Urinary bladder (tissue), 4 donors: Measurements from ENCODE around the gene TNRC6C. TPM values are rescaled to one million over a fixed set of nuclear protein-coding genes. Genes with fewer than 3 reads are reported as not detected.
"Not testable (repeated sequence)": the region's sequence is repeated elsewhere in the genome, so short reads cannot be mapped to it uniquely, and the experiment has no call there.

Source experiments
- DNase-seq: peaks from one replicate; pipeline ENCODE4 v3.0.0-alpha.2; 2015; ENCODE audit errors: extremely low spot score
- H3K27ac ChIP-seq: one replicate; pipeline ENCODE4 v1.5.1; 2013; ENCODE audit warnings: low read depth, mild to moderate bottlenecking, moderate library complexity
- H3K36me3 ChIP-seq: one replicate; pipeline ENCODE4 v1.6.1; 2013; ENCODE audit warnings: mild to moderate bottlenecking, moderate library complexity; ENCODE audit not compliant: insufficient read depth
- H3K4me1 ChIP-seq: one replicate; pipeline ENCODE4 v1.6.1; 2013; ENCODE audit warnings: mild to moderate bottlenecking, moderate library complexity; ENCODE audit not compliant: insufficient read depth
- H3K4me3 ChIP-seq: one replicate; pipeline ENCODE4 v1.5.1; 2013; ENCODE audit warnings: low read depth, low read length
- WGBS: extraction: QIAGEN DNeasy Blood & Tissue Kit; methylation state at CpG from one replicate; pipeline ENCODE4 v1.1.7; 2013; 5-methylcytosine and 5-hydroxymethylcytosine counted together
- polyA plus RNA-seq: library from polyadenylated mRNA; stranded (reverse); fragments of 200-250 nt; gene quantifications from one replicate; pipeline ENCODE4 v1.2.3, GENCODE V29; 2013
- total RNA-seq: library from RNA; depleted of rRNA; stranded (reverse); fragments of >200 nt; gene quantifications from one replicate; pipeline ENCODE4 v1.2.3, GENCODE V29; 2014
- donor health status: healthy with polysubstance abuse.
- donor health status: healthy.

TNRC6C gene
- total and polyA plus RNA-seq, 2 donors, result 7.1 to 17.8 TPM

DNA sequence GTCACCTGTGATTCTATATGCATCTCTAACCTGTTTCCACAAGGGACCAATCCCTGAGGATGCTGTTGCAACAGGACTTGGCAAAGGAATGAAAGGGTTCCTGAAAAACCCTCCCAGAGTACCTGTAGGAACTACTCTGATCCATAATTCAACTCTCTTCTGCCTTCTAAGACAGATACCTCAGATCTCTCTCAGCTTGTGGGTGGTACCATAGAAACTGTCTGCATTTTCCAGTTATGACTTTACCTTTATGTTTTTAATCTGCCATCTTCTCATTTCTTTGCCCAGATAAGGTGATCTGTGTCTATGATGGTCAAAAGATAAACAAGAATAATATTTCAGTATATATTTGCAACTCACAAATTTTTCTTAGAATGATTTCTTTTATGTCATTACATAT lies 105.0 kb downstream of the TNRC6C start:
- Histone ChIP-seq H3K36me3 (no peaks in the 10 kb centered on the region), H3K4me1 (peaks cover 1% of the 10 kb centered on the region), H3K4me3 (no peak overlapping the region), H3K27ac (no peak overlapping the region)
- no peak for DNase-seq

DNA sequence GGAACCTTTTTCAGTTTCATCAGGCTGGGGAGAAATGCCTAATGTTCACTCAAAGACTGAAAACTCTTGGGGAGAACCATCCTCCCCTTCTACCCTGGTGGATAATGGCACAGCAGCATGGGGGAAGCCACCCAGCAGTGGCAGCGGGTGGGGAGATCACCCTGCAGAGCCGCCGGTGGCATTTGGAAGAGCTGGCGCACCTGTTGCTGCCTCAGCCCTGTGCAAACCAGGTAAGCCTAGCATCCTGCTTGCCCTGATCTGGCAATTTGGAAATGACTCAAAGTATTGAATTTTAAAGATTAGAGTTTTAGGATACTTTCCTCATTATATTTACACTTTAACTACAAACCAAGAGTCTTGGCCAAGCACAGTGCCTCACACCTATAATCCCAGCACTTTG lies 106.2 kb downstream of the TNRC6C start:
- Histone ChIP-seq H3K36me3 (no peaks in the 10 kb centered on the region), H3K4me3 (no peak overlapping the region), H3K4me1 (no peaks in the 10 kb centered on the region), H3K27ac (no peak overlapping the region)
- DNase-seq, result no peak
- 96% methylated on average over 4 of the region's 4 CpGs for WGBS

DNA sequence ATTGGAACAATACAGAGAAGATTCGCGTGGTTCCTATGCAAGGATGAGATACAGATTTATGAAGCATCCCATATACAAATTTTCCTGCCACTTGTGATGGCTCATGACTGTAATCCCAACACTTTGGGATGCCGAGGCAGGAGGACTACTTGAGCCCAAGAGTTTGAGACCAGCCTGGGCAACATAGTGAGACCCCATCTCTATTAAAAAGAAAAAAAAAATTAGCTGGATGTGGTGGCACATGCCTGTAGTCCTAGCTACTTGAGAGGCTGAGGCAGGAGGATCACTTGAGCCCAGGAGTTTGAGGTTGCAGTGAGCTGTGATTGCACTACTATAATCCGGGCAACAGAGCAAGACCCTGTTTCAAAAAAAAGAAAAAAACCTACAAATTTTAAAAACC lies 108.5 kb downstream of the TNRC6C start:
- 97% methylated on average over 4 of the region's 4 CpGs for WGBS
- DNase-seq, H3K4me1 ChIP-seq, H3K4me3 ChIP-seq, H3K36me3 ChIP-seq, H3K27ac ChIP-seq: not testable (repeated sequence)

DNA sequence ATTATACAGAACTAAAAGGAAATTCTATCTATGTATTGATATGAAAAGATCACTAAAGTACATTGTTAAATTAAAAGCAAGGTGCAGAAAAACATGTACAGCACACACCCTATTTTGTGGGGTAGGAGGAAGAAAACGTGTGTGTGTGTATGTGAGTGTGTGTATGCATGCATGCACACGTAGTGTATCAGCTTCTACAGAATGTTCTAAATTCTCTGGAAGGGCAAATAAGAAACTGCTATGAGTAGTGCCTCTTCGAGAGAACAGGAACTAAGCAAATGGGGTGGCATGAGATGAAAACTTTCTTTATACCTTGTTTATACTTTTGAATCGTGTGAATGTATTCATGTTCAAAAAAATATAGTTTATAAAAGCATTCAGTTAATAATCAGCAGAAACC lies 111.2 kb downstream of the TNRC6C start:
- peaks cover 5% of the 10 kb centered on the region for H3K36me3 ChIP-seq
- WGBS, result 65% methylated on average over 4 of the region's 4 CpGs
- no peak for DNase-seq

DNA sequence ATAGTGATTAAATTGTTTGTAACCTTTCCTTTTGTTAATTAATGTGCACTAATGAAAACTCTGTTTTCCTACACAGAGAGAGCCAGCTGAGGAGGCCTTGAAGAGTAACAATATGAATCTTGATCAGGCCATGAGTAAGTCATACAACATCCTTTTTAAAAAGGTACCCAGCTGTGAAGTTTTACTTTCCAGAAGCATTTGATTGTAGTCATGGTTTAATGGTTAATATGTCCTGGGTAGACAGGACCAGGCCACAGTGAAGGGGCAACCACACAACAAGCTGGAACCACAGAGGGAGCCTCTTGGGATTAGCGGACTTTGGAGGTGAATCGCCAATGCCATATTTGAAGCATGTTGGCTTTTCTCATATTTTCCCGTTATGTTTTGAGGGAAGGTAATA lies 114.5 kb downstream of the TNRC6C start:
- no peak overlapping the region for H3K27ac ChIP-seq
- no peak for DNase-seq
- H3K36me3 ChIP-seq, result peaks cover 11% of the 10 kb centered on the region
- no peak overlapping the region for H3K4me3 ChIP-seq
- 98% methylated on average over 3 of the region's 3 CpGs for WGBS
- H3K4me1 ChIP-seq, result no peaks in the 10 kb centered on the region

More for the DNA sequence above, 111.2 kb downstream of the TNRC6C start:
- Histone ChIP-seq H3K4me3 (no peak overlapping the region), H3K27ac (no peak overlapping the region), H3K4me1 (no peaks in the 10 kb centered on the region)

DNA sequence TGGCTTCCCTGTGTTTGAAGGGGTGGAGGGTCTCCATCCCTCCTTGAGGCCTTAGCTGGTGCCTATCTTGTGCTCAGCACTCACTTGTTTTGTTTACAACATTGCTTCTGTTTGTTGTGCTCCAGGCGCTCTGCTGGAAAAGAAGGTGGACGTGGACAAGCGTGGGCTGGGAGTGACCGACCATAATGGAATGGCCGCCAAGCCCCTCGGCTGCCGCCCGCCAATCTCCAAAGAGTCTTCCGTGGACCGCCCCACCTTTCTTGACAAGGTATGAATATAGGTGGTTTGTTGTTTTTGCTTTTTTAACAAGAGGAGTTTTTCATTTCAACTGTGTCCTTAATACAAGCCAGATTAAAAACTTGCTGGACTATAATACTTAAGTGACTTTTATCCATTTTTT lies 116.5 kb downstream of the TNRC6C start:
- Histone ChIP-seq H3K4me1 (no peaks in the 10 kb centered on the region), H3K27ac (no peak overlapping the region), H3K36me3 (peaks cover 11% of the 10 kb centered on the region), H3K4me3 (no peak overlapping the region)
- WGBS, result 97% methylated on average over 10 of the region's 10 CpGs
- DNase-seq, result no peak

DNA sequence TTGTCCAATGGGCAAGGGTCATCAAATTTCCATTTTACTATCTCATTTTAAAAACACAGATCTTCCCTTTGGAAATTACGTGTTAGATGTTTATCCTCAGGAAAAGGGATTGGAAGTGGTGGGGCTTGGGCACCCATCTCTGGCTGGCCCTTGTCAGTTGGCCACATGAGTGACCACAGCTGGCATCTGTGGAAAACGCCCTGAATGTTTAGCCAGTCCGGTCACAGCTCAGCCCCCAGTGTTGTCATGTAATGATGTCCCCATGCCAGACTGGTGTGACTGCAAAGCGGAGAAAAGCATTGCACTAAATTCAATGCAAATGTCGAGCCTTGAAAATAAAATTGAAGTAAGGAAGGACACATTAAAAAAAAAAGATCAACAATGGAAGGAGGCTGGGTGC lies 117.0 kb downstream of the TNRC6C start:
- Histone ChIP-seq H3K4me1 (no peaks in the 10 kb centered on the region), H3K36me3 (peaks cover 11% of the 10 kb centered on the region), H3K4me3 (no peak overlapping the region), H3K27ac (no peak overlapping the region)
- DNase-seq, result no peak
- WGBS, result 84% methylated on average over 5 of the region's 5 CpGs

DNA sequence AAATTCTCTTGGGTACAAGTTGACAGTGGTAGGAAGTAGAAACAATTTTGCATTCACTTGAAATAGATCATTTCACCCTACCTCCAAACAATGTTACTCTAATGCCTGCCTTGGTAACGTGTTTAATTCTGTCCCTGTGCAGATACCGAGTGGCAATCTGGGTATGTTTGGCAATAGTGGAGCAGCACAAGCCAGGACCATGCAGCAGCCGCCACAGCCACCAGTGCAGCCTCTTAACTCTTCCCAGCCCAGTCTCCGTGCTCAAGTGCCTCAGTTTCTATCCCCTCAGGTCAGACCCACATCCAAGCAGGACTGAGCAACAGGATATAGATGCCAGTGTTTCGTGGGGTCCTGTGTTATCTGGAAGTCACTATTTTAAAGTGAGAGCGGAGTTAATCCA lies 120.8 kb downstream of the TNRC6C start:
- peaks cover 5% of the 10 kb centered on the region for H3K36me3 ChIP-seq
- no peak overlapping the region for H3K4me3 ChIP-seq
- H3K27ac ChIP-seq, result no peak overlapping the region
- WGBS, result 87% methylated on average over 6 of the region's 6 CpGs
- H3K4me1 ChIP-seq, result no peaks in the 10 kb centered on the region
- no peak for DNase-seq

DNA sequence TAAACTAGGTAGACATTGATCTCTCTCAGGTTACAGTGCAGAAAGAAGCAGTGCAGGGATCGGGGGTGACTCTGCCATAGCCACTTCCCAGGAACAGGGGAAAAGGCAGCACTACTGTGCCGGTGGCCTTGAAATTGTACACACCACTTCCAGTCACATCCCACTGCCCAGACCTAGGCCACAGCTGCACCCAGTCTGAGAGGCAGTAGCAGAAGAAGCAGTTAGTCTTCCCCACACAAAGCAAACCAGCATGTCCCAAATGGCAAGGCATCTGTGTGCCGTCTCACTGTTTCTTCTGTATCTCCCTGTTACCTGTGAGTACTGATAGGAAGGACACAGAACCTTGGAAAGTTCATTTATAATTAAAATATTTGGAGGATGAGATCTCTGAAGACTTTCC lies 123.0 kb downstream of the TNRC6C start:
- DNase-seq, result no peak
- H3K4me1 ChIP-seq, result no peaks in the 10 kb centered on the region
- H3K36me3 ChIP-seq, result peaks cover 6% of the 10 kb centered on the region
- 83% methylated on average over 3 of the region's 3 CpGs for WGBS
- no peak overlapping the region for H3K4me3 ChIP-seq
- no peak overlapping the region for H3K27ac ChIP-seq

DNA sequence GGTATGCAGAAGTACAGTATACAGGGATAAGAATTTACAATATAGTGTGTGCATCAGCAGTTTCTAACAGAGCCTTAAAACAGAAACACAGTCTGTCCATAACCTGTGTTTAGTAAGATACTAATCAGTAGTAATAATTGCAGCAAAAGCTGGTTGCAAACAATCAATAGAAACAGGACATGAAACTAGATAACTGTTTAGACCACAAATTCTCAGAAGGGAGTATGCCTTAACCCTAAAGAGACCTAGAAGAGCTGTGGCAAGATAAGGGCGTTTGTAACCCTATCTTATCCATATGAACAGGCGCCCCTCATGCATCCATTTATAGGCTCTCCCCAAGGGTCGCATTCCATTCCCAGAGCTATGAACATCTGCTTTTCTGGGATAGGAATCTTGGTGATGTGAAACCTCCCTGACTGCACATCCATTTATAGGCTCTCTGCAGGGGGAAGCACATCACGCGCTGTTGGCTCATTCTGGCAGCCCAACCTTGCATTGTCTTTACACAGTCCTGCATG lies 123.9 kb downstream of the TNRC6C start:
- H3K27ac ChIP-seq, DNase-seq, H3K36me3 ChIP-seq, H3K4me1 ChIP-seq, H3K4me3 ChIP-seq: not testable (repeated sequence)
- WGBS, result 55% methylated on average over 5 of the region's 5 CpGs

DNA sequence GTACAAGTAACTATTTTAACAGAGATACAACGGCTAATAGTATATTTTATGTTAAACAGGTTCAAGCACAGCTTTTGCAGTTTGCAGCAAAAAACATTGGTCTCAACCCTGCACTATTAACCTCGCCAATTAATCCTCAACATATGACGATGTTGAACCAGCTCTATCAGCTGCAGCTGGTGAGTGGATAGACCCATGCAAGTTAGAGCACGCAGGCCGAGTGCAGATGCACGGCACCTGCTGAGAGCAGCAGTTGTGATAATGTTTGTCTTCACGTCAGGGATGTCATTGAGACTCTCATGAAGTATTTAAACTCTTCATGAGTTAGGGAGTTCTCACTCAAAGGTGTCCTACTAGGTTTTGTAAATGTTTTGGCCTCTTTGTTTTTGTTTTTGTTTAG lies 124.5 kb downstream of the TNRC6C start:
- peaks cover 7% of the 10 kb centered on the region for H3K36me3 ChIP-seq
- H3K4me3 ChIP-seq, result no peak overlapping the region
- no peak overlapping the region for H3K27ac ChIP-seq
- H3K4me1 ChIP-seq, result no peaks in the 10 kb centered on the region
- DNase-seq, result no peak
- WGBS, result 68% methylated on average over 7 of the region's 7 CpGs

DNA sequence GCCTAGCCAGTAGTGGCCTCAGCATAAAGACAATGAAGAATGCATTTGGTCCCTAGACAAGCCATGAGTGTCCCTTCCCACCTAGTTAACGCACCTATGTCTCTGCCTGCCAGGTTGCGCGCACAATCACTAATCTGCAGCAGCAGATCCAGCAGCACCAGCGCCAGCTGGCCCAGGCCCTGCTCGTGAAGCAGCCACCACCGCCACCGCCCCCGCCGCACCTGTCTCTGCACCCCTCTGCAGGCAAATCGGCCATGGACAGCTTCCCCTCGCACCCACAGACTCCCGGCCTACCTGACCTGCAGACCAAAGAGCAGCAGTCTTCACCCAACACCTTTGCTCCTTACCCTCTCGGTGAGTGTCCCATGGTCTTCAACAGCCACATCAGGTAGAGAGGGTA lies 128.2 kb downstream of the TNRC6C start:
- Histone ChIP-seq H3K4me3 (no peak overlapping the region), H3K27ac (no peak overlapping the region), H3K4me1 (no peaks in the 10 kb centered on the region), H3K36me3 (peaks cover 9% of the 10 kb centered on the region)
- 96% methylated on average over 13 of the region's 13 CpGs for WGBS
- DNase-seq, result no peak

DNA sequence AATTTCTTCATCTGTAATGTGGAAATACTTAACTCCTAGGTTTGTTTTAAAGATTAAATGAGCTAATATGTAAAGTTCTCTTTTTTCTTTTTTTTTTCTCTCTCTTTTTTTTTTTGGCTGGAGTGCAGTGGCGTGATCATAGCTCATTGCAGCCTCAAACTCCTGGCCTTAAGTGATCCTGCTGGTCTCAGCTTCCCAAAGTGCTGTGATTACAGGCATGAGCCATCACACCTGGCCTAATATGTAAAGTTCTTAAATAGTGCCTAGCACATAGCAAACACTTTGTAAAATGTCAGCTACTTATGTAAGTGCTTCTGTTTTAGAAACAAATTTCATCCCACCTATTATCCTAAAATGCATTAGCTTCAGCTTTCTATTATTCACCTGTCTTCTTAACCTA lies 130.0 kb downstream of the TNRC6C start:
- Histone ChIP-seq H3K4me1 (no peaks in the 10 kb centered on the region), H3K4me3 (no peak overlapping the region), H3K36me3 (peaks cover 9% of the 10 kb centered on the region), H3K27ac (no peak overlapping the region)
- WGBS, result 92% methylated on average over 1 of the region's 1 CpG
- DNase-seq, result no peak

DNA sequence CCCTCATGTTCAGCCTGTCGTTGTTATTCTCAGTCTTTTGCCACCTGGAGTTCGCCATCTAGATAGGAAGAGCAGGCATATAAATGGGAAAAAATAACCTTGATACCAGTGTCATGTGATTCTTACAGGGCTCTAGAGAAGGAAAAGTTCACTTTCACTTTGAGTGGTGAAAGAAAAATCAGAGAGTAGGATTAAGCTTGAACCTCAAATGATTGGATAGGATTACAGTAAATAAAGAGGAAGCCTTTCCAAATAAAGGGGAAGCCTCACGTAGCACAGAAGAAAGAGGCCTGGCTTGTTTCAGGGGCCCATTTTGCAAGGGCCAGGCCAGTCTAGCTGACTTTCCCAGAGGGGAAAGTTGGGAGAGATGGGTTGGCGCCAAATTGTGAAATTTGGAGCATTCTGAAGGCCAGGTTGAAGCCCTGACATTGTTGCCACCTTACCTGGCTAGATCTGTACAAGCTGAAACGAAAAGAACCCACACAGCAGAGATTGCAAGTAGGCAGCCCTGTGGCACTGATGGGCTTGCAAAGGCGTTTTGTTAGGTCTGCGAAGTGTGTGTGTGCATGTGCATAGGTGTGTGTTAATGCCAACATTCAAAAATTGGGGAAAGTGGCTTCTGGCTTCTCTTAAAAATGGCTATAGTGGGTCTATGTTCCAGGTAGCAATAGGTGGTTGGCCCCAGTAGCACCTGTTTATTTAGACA lies 131.2 kb downstream of the TNRC6C start:
- no peak overlapping the region for H3K27ac ChIP-seq
- no peak for DNase-seq
- H3K4me1 ChIP-seq, result no peaks in the 10 kb centered on the region
- H3K4me3 ChIP-seq, result no peak overlapping the region
- 79% methylated on average over 7 of the region's 7 CpGs for WGBS
- peaks cover 9% of the 10 kb centered on the region for H3K36me3 ChIP-seq
